ENCODE results near the gene TNNI3K.

DNA sequence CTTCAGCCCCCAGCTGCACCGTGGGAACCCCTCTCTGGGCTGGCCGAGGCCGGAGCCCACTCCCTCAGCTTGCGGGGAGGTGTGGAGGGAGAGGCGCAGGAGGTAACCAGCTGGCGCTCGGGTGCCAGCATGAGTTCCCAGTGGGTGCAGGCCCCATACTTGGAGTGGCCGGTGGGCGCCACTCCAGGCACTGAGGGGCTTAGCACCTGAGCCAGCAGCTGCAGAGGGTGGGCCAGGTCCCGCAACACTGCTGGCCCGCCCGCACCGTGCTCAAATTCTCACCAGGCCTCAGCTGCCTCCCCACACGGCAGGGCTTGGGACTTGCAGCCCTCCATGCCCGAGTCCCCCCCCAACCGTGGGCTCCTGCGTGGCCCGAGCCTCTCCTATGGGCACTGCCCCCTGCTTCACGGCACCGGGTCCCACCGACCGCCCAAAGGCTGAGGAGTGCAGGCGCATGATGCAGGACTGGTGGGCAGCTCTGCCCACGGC is 230.1 kb downstream of the TNNI3K start:
- TF ChIP-seq POLR2AphosphoS5 (IDR thresholded peaks at IDR 0.05), result no peak
- TF ChIP-seq POLR2A (IDR thresholded peaks at IDR 0.05; ENCODE audit: low read depth), result no peak
- no peak for TF ChIP-seq CTCF (IDR thresholded peaks at IDR 0.05)

Data from esophagus muscularis mucosa (tissue), 3 donors.